DMS114 treated with DMSO at 0.1 percent for 48 hours (cell line): ENCODE results near the gene PHF5A.

ENCODE experiments used
- DNase-seq: peaks from one replicate; lab custom pipeline; 2025; ENCODE audit not compliant: unreplicated experiment; lab: John Stamatoyannopoulos, UW

Gene PHF5A, protein sequence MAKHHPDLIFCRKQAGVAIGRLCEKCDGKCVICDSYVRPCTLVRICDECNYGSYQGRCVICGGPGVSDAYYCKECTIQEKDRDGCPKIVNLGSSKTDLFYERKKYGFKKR

GRCh38 chr22:41468381-41469217 is at the start of gene PHF5A, which contains the start of gene ACO2:
Gene PHF5A, minus strand, starts transcription at chr22:41468692. Its CDS starts 39 bp downstream, at chr22:41468653.
Gene ACO2, plus strand, starts transcription at chr22:41469117. Its CDS starts 30 bp downstream, at chr22:41469147.
- peak; percentile 97 for DNase-seq

- DNase-seq, result no peak
These were observed 49.5 kb upstream of the PHF5A start for GRCh38 chr22:41518048-41518347.

GRCh38 chr22:41517172-41518047 is 48.9 kb upstream of the PHF5A start:
- DNase-seq, result peak; percentile 28

DNA sequence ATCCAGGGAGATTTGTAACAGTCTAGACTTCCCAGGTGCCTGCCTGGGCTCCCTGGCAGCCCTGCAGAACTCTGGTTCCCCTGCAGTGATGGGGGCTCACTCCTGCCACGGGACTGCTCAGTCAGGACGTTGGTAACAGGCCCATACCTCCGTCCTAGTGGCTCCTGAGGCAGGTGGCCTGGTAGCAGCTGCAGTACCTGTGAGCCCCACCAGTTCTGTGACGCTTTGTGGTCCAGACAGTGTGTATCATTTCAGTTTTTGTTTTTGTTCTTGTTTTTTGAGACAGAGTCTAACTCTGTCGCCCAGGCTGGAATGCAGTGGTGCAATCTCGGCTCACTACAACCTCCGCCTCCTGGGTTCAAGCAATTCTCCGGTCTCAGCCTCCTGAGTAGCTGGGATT is 48.0 kb upstream of the PHF5A start:
- no peak for DNase-seq

DNA sequence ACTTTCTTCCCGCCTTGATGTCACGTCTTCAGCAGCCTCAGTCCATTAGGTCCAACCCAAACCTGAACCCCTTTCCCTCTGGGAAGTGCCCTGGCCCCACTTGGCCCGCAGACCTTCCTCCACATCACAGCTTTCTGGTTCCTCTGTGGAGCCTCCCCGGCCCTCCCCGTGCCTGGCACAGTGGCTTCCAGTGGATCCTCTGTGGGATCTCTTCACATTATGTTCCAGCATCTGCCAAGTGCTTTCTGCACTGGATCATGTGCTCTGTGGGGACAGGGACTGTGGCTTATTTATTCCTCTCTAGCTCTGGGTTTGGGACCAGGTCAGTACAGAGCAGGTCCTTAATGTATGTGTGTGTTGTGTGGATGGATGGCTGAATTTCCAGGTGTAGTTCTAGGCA is 44.9 kb upstream of the PHF5A start:
- DNase-seq, result no peak

GRCh38 chr22:41512421-41513194 is 44.1 kb upstream of the PHF5A start:
- no peak for DNase-seq

- no peak for DNase-seq
These were observed 43.1 kb upstream of the PHF5A start for GRCh38 chr22:41511521-41511968.

DNA sequence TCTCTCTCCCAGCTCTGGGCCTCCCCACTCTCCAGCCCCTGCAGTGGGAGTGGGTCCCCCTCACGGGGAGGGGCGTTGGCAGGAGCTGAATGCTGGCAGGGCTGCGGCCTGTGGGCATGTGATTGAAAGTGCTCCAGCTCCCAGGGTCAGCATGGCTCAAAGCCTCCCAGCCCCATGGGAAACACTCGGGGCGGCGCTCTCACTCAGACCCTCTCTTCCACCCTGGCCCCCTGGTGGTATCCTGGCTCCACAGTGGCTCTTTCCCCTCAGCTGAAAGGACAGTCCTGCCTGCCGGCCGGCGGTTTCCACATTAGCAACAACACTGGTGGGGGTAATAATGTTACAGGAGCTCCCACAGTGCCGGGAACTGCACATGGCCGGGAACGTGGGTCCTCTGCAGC is 40.3 kb upstream of the PHF5A start:
- no peak for DNase-seq

DNA sequence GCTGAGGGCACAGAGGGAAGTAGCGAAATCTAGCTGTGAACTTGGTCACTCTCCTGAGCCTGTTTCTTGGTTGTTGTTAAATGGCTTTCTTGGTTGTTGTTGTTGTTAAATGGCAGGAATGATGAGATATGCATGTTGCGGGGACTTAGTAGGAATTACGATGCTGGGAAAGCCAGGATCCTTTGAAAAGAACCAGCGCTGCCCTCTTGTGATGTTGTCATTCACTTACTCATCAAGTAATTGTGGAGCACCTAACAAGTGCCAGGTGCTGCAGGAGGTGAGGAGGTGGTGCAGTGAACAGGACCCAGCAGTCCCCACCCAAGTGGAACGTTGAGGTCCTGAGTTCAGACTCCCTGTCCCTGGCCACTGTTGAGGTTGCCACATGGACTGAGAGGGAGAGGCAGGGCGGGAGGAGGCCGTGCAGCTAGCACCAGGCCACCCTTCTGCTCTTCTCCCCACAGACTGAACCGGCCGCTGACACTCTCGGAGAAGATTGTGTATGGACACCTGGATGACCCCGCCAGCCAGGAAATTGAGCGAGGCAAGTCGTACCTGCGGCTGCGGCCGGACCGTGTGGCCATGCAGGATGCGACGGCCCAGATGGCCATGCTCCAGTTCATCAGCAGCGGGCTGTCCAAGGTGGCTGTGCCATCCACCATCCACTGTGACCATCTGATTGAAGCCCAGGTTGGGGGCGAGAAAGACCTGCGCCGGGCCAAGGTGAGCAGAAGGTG is 39.0 kb upstream of the PHF5A start:
- DNase-seq, result no peak

- no peak for DNase-seq
These were observed 37.2 kb upstream of the PHF5A start for GRCh38 chr22:41505511-41506220.

- no peak for DNase-seq
These were observed 36.3 kb upstream of the PHF5A start for GRCh38 chr22:41504816-41505215.

GRCh38 chr22:41504397-41504796 is 35.9 kb upstream of the PHF5A start:
- DNase-seq, result no peak

GRCh38 chr22:41501209-41501608 is 32.7 kb upstream of the PHF5A start:
- peak; percentile 14 for DNase-seq

- DNase-seq, result no peak
These were observed 31.8 kb upstream of the PHF5A start for GRCh38 chr22:41500303-41500702.

DNA sequence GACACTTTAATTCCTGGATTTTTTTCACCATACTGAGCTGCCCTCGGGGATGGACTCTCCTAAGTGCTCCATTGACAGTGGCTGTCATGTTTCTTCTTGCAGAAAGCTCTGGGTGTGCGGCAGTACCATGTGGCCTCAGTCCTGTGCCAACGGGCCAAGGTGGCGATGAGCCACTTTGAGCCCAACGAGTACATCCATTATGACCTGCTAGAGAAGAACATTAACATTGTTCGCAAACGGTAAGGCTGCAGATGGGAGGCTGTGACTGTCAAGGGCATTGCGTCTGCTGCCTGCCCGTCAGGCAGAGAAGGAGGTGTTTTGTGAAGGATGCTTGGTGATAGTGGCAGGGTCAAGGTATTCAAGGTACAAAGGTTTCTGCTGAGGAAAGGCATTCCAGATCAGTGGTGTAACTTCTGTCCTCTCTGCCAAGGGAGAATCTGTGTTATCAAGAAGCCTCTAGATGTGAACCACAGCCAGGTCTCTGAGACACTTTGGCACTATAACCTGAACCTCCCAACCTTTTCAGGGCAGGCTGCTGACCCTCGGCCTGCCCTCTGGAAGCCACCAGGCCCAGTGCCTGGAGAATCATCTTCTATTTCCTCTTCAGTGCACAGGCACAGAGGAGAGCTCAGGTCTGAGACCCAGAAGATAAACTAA is 31.3 kb upstream of the PHF5A start:
- no peak for DNase-seq

- no peak for DNase-seq
These were observed 29.9 kb upstream of the PHF5A start for GRCh38 chr22:41498303-41498835.

GRCh38 chr22:41491374-41492100 is 23.0 kb upstream of the PHF5A start:
- DNase-seq, result no peak
